Gastrocnemius medialis (tissue), 4 donors: ENCODE data around the gene AQP12A. TPM values are rescaled to one million over a fixed set of nuclear protein-coding genes. Genes with fewer than 3 reads are reported as not detected.

Experiments used
- ATAC-seq, 2 donors: fragments of 150-250 bp; one replicate each; pipeline ENCODE4 v1.9.1; 2016
- DNase-seq, 2 donors: peaks; one replicate each; pipeline ENCODE4 v3.0.0-alpha.2; 2019
- H3K27ac ChIP-seq, 4 donors: fragments of 200-600 bp; sonication (generic); 1 replicate in 1 of 4; 2 replicates in 3 of 4; pipeline ENCODE4 v1.5.1; 2016 to 2018; ENCODE audit warnings: mild to moderate bottlenecking in 2 of 4, moderate library complexity in 1 of 4
- H3K27me3 ChIP-seq, 3 donors: fragments of 200-600 bp; sonication (generic) in 2 of 3; 1 replicate in 1 of 3; 2 replicates in 2 of 3; pipeline versions ENCODE4 v1.5.1 to v1.6.0; 2016 to 2019; ENCODE audit warnings: mild to moderate bottlenecking in 1 of 3, moderate library complexity in 1 of 3
- H3K36me3 ChIP-seq, 2 donors: fragments of 200-600 bp; sonication (generic) in 1 of 2; one replicate each; pipeline ENCODE4 v1.5.1; 2017 to 2018
- H3K4me1 ChIP-seq, 2 donors: fragments of 200-600 bp; sonication (generic) in 1 of 2; one replicate each; pipeline ENCODE4 v1.5.1; 2016 to 2017; ENCODE audit warnings: mild to moderate bottlenecking in 2 of 2
- H3K4me3 ChIP-seq, 4 donors: fragments of 200-600 bp; sonication (generic) in 3 of 4; 1 replicate in 1 of 4; 2 replicates in 3 of 4; pipeline ENCODE4 v1.5.1; 2016 to 2019; ENCODE audit warnings: mild to moderate bottlenecking in 2 of 4
- H3K9me3 ChIP-seq, 3 donors: fragments of 200-600 bp; sonication (generic) in 2 of 3; 1 replicate in 1 of 3; 2 replicates in 2 of 3; pipeline ENCODE4 v1.5.1; 2016 to 2019
- POLR2A ChIP-seq, 2 donors: fragments of 450-650 bp; IDR thresholded peaks; one replicate each; pipeline ENCODE4 v1.6.1; 2017; ENCODE audit warnings: antibody characterized with exemption in 2 of 2, mild to moderate bottlenecking in 2 of 2, moderate library complexity in 2 of 2
- in situ Hi-C, 4 donors: fragments of 200-750 bp; cut with MboI; loops; one replicate each; pipeline versions ENCODE4 v1.15.0 to v1.8.0; 2017; ENCODE audit warnings: low sequenced_read_pairs in 4 of 4
- intact Hi-C: fragments of 100-400 bp; cut with DNase I; formaldehyde crosslinking; loops from one replicate; pipeline ENCODE4 v1.15.1; 2023; ENCODE audit warnings: low total_unique reads
- total RNA-seq, 4 donors: library from RNA; depleted of rRNA; stranded (reverse); fragments of >200 nt; gene quantifications; one replicate each; pipeline versions ENCODE4 v1.1.0 to v1.2.3, GENCODE V29; 2016
- TF ChIP-seq, protein P1 (sequence below), 5 experiments: fragments of 450-650 bp in 3 of 5; fragments of 200-600 bp in 2 of 5; sonication (generic) in 2 of 5; IDR thresholded peaks in 4 of 5; conservative IDR thresholded peaks in 1 of 5; 1 replicate in 4 of 5; 2 replicates in 1 of 5; pipeline ENCODE4 v1.5.1; 2016 to 2019; ENCODE audit warnings: antibody characterized with exemption in 5 of 5, mild to moderate bottlenecking in 3 of 5, moderate library complexity in 3 of 5

The AQP12A gene
- total RNA-seq, 4 donors from 2014 or later: not detected

DNA sequence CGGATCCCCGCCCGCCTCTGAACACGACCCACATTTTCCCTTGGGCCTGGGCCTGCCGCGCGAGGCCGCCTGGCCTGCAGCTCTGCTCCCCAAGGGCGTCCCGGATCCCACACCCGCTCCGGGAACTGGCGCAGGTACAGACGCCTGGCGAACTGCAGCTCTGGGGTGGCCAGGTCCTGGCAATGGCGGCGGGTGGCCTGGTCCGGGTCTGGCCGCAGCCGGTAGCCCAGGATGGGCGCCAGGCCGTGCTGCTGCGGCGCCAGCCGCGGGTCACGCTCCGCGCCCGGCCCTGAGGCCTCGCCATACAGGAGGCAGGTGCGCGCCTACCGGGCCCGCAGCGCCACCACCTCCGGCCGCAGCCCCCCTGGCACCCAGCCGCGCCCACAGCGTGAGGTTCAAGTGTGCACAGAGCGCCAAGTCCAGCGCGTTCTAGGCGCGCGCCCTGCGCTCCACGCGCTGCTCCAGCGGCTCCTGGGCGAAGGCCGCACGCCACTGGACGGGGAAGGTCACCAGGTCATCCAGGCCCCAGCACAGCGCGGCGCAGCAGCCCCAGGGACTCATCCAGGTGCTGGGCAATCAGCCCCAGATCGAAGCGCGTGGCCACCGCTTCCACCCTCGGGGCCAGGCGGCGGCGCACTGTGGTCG, 9.5 kb downstream of the AQP12A start:
- TF ChIP-seq, protein P1, sequence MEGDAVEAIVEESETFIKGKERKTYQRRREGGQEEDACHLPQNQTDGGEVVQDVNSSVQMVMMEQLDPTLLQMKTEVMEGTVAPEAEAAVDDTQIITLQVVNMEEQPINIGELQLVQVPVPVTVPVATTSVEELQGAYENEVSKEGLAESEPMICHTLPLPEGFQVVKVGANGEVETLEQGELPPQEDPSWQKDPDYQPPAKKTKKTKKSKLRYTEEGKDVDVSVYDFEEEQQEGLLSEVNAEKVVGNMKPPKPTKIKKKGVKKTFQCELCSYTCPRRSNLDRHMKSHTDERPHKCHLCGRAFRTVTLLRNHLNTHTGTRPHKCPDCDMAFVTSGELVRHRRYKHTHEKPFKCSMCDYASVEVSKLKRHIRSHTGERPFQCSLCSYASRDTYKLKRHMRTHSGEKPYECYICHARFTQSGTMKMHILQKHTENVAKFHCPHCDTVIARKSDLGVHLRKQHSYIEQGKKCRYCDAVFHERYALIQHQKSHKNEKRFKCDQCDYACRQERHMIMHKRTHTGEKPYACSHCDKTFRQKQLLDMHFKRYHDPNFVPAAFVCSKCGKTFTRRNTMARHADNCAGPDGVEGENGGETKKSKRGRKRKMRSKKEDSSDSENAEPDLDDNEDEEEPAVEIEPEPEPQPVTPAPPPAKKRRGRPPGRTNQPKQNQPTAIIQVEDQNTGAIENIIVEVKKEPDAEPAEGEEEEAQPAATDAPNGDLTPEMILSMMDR (IDR thresholded peaks at IDR 0.05 in 4 of 5, conservative IDR thresholded peaks at IDR 0.05 in 1 of 5): no peak
- TF ChIP-seq POLR2A (IDR thresholded peaks at IDR 0.05): no peak
- no peak for DNase-seq
- peaks cover 0 to 17% (median 11%) of the 10 kb centered on the region in 3 donors for H3K27me3 ChIP-seq
- no peaks in the 10 kb centered on the region for H3K9me3 ChIP-seq
- no peak overlapping the region for H3K4me3 ChIP-seq
- H3K27ac ChIP-seq: no peak overlapping the region
- H3K36me3 ChIP-seq: no peaks in the 10 kb centered on the region
- ATAC-seq: no peak
- intact Hi-C loops (no loop called here), in situ Hi-C loops (loop anchor here in 3 of 4 donors (25.0 kb wide), 1 partner anchor 189 kb away; no protein-coding TSS in a partner anchor)
- H3K4me1 ChIP-seq: no peaks in the 10 kb centered on the region

DNA sequence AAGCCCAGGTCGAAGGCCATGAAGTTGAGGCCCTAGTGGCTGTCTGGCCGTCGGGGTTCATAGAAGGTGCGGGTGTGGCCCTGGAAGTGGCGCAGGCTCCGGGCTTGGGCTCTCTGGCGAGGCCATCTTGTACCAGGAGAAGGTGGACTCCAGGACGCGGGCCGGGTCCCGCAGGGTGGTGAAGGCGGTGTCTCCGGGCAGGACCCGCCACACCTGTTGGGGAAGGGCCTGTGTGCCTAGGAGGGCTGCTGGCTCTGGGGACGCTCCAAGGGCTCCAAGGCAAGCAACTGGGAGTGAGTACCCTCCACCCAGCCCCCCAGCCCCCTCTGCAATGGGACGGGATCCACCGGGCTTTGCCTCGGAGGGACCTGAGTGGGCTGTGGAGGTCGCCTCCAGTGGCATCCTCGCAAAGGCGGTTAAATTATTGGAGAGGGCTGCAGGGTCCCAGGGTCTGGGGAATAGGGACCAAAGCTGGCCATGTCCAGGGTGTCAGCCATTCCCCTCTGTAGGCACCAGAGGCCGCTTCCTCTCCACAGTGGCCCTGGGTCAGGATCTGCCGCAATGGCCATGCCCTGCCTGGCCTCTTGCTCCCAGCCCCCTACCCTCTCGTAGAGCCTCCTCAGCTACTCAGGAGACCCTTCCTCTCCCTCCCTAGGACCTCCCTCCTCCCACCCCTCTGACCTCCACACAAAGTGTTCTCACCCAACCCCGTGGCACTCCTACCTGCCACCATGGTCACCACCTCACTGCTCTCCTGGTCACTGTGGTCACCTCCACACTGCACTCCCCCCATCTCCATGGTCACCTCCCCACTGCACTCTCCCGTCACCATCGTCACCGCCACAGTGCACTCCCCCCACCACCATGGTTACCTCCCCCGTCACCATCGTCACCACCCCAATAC, 10.3 kb downstream of the AQP12A start:
- no peaks in the 10 kb centered on the region for H3K9me3 ChIP-seq
- no peak overlapping the region for H3K27ac ChIP-seq
- H3K36me3 ChIP-seq: no peaks in the 10 kb centered on the region
- ATAC-seq (no peak), DNase-seq (no peak)
- peaks cover under 1 to 17% (median 11%) of the 10 kb centered on the region in 3 donors for H3K27me3 ChIP-seq
- no peaks in the 10 kb centered on the region for H3K4me1 ChIP-seq
- H3K4me3 ChIP-seq: no peak overlapping the region
- intact Hi-C loops: no loop called here
- in situ Hi-C loops: loop anchor here in 3 of 4 donors (25.0 kb wide), 1 partner anchor 190 kb away; no protein-coding TSS in a partner anchor
- TF ChIP-seq POLR2A (IDR thresholded peaks at IDR 0.05): no peak
- TF ChIP-seq, protein P1 (IDR thresholded peaks at IDR 0.05 in 4 of 5, conservative IDR thresholded peaks at IDR 0.05 in 1 of 5): no peak

DNA sequence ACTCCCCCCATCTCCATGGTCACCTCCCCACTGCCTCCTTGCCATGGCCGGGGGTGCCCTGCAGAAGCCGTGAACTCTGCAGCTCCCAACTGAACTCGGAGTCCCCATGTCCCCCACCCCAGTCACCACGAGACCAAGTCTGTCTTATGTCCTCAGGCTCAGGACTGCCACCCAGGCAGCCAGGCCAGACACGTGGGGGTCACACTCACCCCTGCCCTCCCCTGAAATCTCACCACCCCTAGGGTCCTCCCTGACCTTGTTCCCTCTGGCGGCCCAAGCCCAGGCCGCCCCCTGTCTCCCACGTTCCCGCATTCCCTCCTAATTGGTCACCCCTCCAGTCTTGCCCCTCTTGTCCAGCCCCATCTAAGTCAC, 11.0 kb downstream of the AQP12A start:
- no peak for ATAC-seq
- H3K9me3 ChIP-seq: no peaks in the 10 kb centered on the region
- no peak overlapping the region for H3K27ac ChIP-seq
- intact Hi-C loops (no loop called here), in situ Hi-C loops (loop anchor here in 3 of 4 donors (25.0 kb wide), 1 partner anchor 190 kb away; no protein-coding TSS in a partner anchor)
- H3K27me3 ChIP-seq: peaks cover 7 to 23% (median 13%) of the 10 kb centered on the region in 3 donors
- TF ChIP-seq, protein P1 (IDR thresholded peaks at IDR 0.05 in 4 of 5, conservative IDR thresholded peaks at IDR 0.05 in 1 of 5): no peak
- no peak for TF ChIP-seq POLR2A (IDR thresholded peaks at IDR 0.05)
- H3K4me3 ChIP-seq: no peak overlapping the region
- H3K36me3 ChIP-seq: no peaks in the 10 kb centered on the region
- no peaks in the 10 kb centered on the region for H3K4me1 ChIP-seq
- no peak for DNase-seq

DNA sequence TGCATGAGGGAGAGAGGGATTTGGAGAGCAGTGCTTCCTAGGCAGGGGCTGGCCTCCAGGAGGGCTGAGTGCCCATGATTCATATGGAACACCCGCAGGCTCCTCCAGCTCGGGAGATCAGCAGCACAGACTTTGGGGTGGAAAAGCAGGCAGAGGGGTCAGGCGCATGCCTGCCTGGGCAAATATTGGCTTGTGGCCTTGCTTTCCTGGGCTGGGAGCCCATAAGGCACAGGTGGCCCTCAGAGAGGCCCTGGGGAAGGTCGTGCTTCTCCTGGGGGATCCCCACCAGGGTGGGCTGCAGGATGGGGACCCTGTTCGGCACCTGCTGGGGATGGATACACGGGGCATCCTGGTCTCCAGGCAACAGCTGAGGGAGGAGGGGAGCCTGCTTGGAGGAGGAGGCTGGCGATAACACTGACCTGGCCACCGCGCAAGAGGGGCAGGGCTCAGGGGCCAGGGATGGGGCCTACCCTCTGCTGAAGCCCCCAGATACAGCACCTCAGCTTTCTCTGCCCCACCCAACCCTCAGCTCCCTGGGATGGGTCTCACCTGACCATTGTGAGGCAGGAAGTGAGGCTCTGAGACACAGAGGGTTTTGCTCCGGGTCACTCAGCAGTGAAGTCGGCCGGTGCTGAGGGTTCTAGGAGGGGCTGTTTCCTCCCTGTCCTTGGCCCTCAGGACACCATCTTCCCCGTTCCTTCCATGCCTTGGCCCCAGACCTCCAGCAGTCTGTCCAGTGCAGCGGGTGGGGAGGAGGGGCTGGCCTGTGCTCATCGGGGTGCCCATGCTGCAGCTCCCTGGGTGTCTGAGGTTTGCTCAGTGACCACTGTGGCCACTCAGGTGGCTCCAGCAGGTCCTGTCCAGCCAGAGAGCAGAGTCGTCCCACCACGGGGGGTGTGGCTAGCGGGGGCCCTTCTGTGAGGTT, 12.0 kb downstream of the AQP12A start:
- in situ Hi-C loops (loop anchor here in 3 of 4 donors (25.0 kb wide), 1 partner anchor 191 kb away; no protein-coding TSS in a partner anchor), intact Hi-C loops (no loop called here)
- no peak for DNase-seq
- no peak for TF ChIP-seq POLR2A (IDR thresholded peaks at IDR 0.05)
- TF ChIP-seq, protein P1 (IDR thresholded peaks at IDR 0.05 in 4 of 5, conservative IDR thresholded peaks at IDR 0.05 in 1 of 5): no peak
- Histone ChIP-seq H3K27ac (no peak overlapping the region), H3K4me3 (no peak overlapping the region), H3K9me3 (no peaks in the 10 kb centered on the region), H3K27me3 (peaks cover 8 to 28% (median 13%) of the 10 kb centered on the region in 3 donors), H3K4me1 (no peaks in the 10 kb centered on the region), H3K36me3 (no peaks in the 10 kb centered on the region)
- ATAC-seq: no peak
